PC-9 (cell line): ENCODE data around the gene ANKRD13A. TPM values are rescaled to one million over a fixed set of nuclear protein-coding genes. Genes with fewer than 3 reads are reported as not detected.

Experiments
- BruUV-seq: library from RNA; stranded (reverse); fragments of 400-500 nt; replicated peaks from 2 replicates; lab custom pipeline; 2021; lab: Mats Ljungman, UMichigan
- CTCF ChIA-PET: fragments of 300-600 bp; sonication (Branson Sonifier 250); formaldehyde crosslinking; loops from one replicate; lab custom pipeline; 2022; ENCODE audit warnings: antibody characterized with exemption; lab: Charles Lee
- POLR2A ChIA-PET: fragments of 300-600 bp; sonication (Branson Sonifier 250); formaldehyde crosslinking; loops from one replicate; lab custom pipeline; 2022; ENCODE audit warnings: antibody characterized with exemption; ENCODE audit not compliant: unreplicated experiment; lab: Charles Lee
- DNase-seq, 2 experiments: peaks; one replicate each; pipeline versions ENCODE4 v3.0.0 to v3.0.0-alpha.2; 2015 to 2022; ENCODE audit warnings: mixed read lengths in 1 of 2
- H2AFZ ChIP-seq: fragments of 200-600 bp; sonication (generic); 2 replicates; pipeline ENCODE4 v1.8.1; 2017; ENCODE audit warnings: antibody characterized with exemption
- H3F3A ChIP-seq: fragments of 200-600 bp; sonication (generic); 2 replicates; pipeline ENCODE4 v1.8.1; 2017; ENCODE audit warnings: antibody characterized with exemption, mild to moderate bottlenecking, low read depth; ENCODE audit not compliant: insufficient read depth
- H3K27ac ChIP-seq: fragments of 200-600 bp; sonication (generic); 2 replicates; pipeline ENCODE4 v1.6.1; 2016; ENCODE audit warnings: mixed run types
- H3K27me3 ChIP-seq: fragments of 200-600 bp; sonication (generic); 2 replicates; pipeline ENCODE4 v1.6.1; 2016; ENCODE audit warnings: low read depth, mixed run types; ENCODE audit not compliant: insufficient read depth
- H3K36me3 ChIP-seq: fragments of 200-600 bp; sonication (generic); 2 replicates; pipeline ENCODE4 v1.6.1; 2016; ENCODE audit warnings: low read depth, mixed run types
- H3K4me1 ChIP-seq: fragments of 200-600 bp; sonication (generic); replicated peaks from 2 replicates; pipeline ENCODE4 v1.6.1; 2016; ENCODE audit warnings: mixed run types; ENCODE audit not compliant: insufficient read depth
- H3K4me2 ChIP-seq: fragments of 200-600 bp; sonication (generic); 2 replicates; pipeline ENCODE4 v1.6.1; 2017; ENCODE audit warnings: mixed run types
- H3K4me3 ChIP-seq: fragments of 200-600 bp; sonication (generic); 2 replicates; pipeline ENCODE4 v1.6.1; 2016; ENCODE audit warnings: mixed run types
- H3K79me2 ChIP-seq: fragments of 200-600 bp; sonication (generic); 2 replicates; pipeline ENCODE4 v1.6.1; 2017; ENCODE audit warnings: low read depth, mixed run types
- H3K9me2 ChIP-seq: fragments of 200-600 bp; sonication (generic); 2 replicates; pipeline ENCODE4 v1.8.1; 2017; ENCODE audit warnings: mild to moderate bottlenecking; ENCODE audit not compliant: insufficient read depth
- H3K9me3 ChIP-seq: fragments of 200-600 bp; sonication (generic); 2 replicates; pipeline ENCODE4 v1.8.1; 2016; ENCODE audit warnings: low read depth; ENCODE audit not compliant: insufficient read depth
- H4K20me1 ChIP-seq: fragments of 200-600 bp; sonication (generic); 2 replicates; pipeline ENCODE4 v1.8.1; 2017; ENCODE audit not compliant: insufficient read depth
- EZH2 ChIP-seq: fragments of 200-600 bp; sonication (generic); IDR thresholded peaks from 2 replicates; pipeline ENCODE4 v1.8.0; 2017; ENCODE audit warnings: antibody characterized with exemption, low read depth
- intact Hi-C: fragments of 100-400 bp; cut with micrococcal nuclease; formaldehyde crosslinking; loops from one replicate; pipeline ENCODE4 v1.10.0; 2022; ENCODE audit not compliant: unreplicated experiment
- total RNA-seq: library from RNA; stranded (reverse); gene quantifications from 2 replicates; pipeline ENCODE4 v1.2.3, GENCODE V29; 2021
- TF ChIP-seq, protein P1 (sequence below): fragments of 200-600 bp; sonication (generic); conservative IDR thresholded peaks from 2 replicates; pipeline ENCODE4 v1.6.1; 2017; ENCODE audit warnings: mixed run types, antibody characterized with exemption, mild to moderate bottlenecking, moderate library complexity

Gene ANKRD13A
- total RNA-seq, 1 experiment from 2014 or later, result 66.9 TPM

GRCh38 chr12:110004598-110004997, 5.4 kb downstream of the ANKRD13A start:
- no peak overlapping the region for H3K27ac ChIP-seq
- no peak overlapping the region for H3K4me2 ChIP-seq
- H3F3A ChIP-seq, result peaks cover 33% of the 10 kb centered on the region; the same call in 1 of the 2 replicates
- peaks cover 63% of the 10 kb centered on the region for H3K79me2 ChIP-seq
- H3K9me3 ChIP-seq, result no peaks in the 10 kb centered on the region
- DNase-seq, result no peak
- no peaks in the 10 kb centered on the region for H3K9me2 ChIP-seq
- ChIA-PET CTCF (no interaction called here), POLR2A (no interaction called here)
- H3K36me3 ChIP-seq, result no peaks in the 10 kb centered on the region
- H4K20me1 ChIP-seq, result no peaks in the 10 kb centered on the region
- no TSS peak for BruUV-seq
- intact Hi-C loops, result loop anchor here (5.0 kb wide), 1 partner anchor 52 kb away; no protein-coding TSS in a partner anchor
- no peak for TF ChIP-seq EZH2
- TF ChIP-seq, protein P1, sequence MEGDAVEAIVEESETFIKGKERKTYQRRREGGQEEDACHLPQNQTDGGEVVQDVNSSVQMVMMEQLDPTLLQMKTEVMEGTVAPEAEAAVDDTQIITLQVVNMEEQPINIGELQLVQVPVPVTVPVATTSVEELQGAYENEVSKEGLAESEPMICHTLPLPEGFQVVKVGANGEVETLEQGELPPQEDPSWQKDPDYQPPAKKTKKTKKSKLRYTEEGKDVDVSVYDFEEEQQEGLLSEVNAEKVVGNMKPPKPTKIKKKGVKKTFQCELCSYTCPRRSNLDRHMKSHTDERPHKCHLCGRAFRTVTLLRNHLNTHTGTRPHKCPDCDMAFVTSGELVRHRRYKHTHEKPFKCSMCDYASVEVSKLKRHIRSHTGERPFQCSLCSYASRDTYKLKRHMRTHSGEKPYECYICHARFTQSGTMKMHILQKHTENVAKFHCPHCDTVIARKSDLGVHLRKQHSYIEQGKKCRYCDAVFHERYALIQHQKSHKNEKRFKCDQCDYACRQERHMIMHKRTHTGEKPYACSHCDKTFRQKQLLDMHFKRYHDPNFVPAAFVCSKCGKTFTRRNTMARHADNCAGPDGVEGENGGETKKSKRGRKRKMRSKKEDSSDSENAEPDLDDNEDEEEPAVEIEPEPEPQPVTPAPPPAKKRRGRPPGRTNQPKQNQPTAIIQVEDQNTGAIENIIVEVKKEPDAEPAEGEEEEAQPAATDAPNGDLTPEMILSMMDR, result no peak
- H3K4me1 ChIP-seq, result peaks cover 35% of the 10 kb centered on the region
- H2AFZ ChIP-seq, result no peak overlapping the region
- no peak overlapping the region for H3K4me3 ChIP-seq
- no peaks in the 10 kb centered on the region for H3K27me3 ChIP-seq

DNA sequence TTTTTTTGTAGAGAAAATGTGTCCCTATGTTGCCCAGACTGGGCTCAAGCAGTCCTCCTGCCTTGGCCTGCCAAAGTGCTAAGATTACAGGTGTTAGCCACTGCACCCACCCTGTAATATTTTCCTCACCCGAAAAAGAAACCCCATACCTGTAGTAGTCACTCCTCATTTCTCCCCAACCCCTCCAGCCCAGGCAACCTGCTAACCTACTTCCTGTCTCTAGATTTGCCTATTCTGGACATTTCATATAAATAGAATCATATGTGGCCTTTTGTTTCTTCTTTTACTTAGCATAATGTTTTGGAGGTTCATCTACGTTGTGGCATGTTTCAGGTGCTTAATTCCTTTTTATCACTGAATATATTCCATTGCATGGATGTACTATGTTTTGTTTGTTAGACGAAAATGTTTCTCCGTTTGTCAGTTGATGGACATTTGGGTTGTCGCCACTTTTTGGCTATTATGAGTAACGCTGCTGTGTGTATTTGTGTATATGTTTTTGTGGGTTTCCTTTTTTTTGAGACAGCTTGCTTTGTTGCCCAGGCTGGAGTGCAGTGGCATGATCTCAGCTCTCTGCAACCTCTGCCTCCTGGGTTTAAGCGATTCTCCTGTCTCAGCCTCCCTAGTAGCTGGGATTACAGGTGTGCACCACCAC, 6.2 kb downstream of the ANKRD13A start:
- H3F3A ChIP-seq, result peaks cover 30% of the 10 kb centered on the region; the same call in 1 of the 2 replicates
- H3K4me2 ChIP-seq, result no peak overlapping the region
- H3K27ac ChIP-seq, result no peak overlapping the region
- DNase-seq, result no peak
- no peaks in the 10 kb centered on the region for H3K36me3 ChIP-seq
- BruUV-seq, result no TSS peak
- H3K79me2 ChIP-seq, result peaks cover 63% of the 10 kb centered on the region
- ChIA-PET POLR2A (no interaction called here), CTCF (no interaction called here)
- no peaks in the 10 kb centered on the region for H4K20me1 ChIP-seq
- peaks cover 29% of the 10 kb centered on the region for H3K4me1 ChIP-seq
- H3K27me3 ChIP-seq, result no peaks in the 10 kb centered on the region
- no peak overlapping the region for H2AFZ ChIP-seq
- H3K9me3 ChIP-seq, result no peaks in the 10 kb centered on the region
- intact Hi-C loops, result no loop called here
- H3K9me2 ChIP-seq, result no peaks in the 10 kb centered on the region
- no peak overlapping the region for H3K4me3 ChIP-seq
- TF ChIP-seq, protein P1, result no peak

DNA sequence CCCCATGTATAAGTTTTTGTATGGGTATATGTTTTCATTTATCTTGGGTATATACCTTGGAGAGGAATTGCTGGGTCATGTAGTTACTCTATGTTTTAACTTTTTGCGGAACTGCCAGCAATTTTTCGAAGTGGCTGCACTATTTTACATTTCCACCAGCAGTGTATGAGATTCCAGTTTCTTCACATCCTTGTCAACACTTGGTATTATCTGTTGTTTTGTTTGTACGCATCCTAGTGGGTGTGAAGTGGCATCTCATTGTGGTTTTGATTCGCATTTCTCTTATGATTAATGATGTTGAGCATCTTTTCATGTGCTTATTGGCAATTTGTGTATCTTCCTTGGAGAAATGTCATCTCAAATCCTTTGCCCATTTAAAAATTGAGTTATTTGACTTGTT, 6.9 kb downstream of the ANKRD13A start:
- H3K79me2 ChIP-seq, result peaks cover 61% of the 10 kb centered on the region
- POLR2A ChIA-PET, result no interaction called here
- intact Hi-C loops, result no loop called here

More for the DNA sequence above, 6.9 kb downstream of the ANKRD13A start:
- no TSS peak for BruUV-seq
- Histone ChIP-seq H3K9me2 (no peaks in the 10 kb centered on the region), H2AFZ (no peak overlapping the region), H3K36me3 (no peaks in the 10 kb centered on the region), H4K20me1 (no peaks in the 10 kb centered on the region), H3K9me3 (no peaks in the 10 kb centered on the region), H3K27me3 (no peaks in the 10 kb centered on the region), H3K27ac (no peak overlapping the region), H3K4me1 (peaks cover 25% of the 10 kb centered on the region), H3K4me2 (no peak overlapping the region), H3F3A (peaks cover 27% of the 10 kb centered on the region; the same call in 1 of the 2 replicates), H3K4me3 (no peak overlapping the region)
- CTCF ChIA-PET, result no interaction called here
- TF ChIP-seq, protein P1, result no peak
- TF ChIP-seq EZH2, result no peak
- DNase-seq, result no peak
